Kidney (tissue), 14 donors: ENCODE data around the gene REC114. TPM values are rescaled to one million over a fixed set of nuclear protein-coding genes. Genes with fewer than 3 reads are reported as not detected.

Experiments
- DNase-seq, 5 donors: peaks; one replicate each; pipeline ENCODE4 v3.0.0-alpha.2; 2013 to 2020
- FAIRE-seq: peaks from 2 replicates; lab custom pipeline; 2012; peaks lifted over from hg19 to GRCh38; lab: Jason Lieb, UNC
- H3K27ac ChIP-seq, 2 donors: one replicate each; pipeline ENCODE4 v1.7.0; 2013; ENCODE audit warnings: low read depth in 2 of 2, low read length in 2 of 2, inconsistent platforms in 1 of 2
- H3K27me3 ChIP-seq: one replicate; pipeline ENCODE4 v1.7.1; 2013; ENCODE audit warnings: low read length, inconsistent platforms; ENCODE audit not compliant: control insufficient read depth, insufficient read depth
- H3K36me3 ChIP-seq, 3 donors: one replicate each; pipeline versions ENCODE4 v1.7.0 to v1.7.1; 2013; ENCODE audit warnings: low read length in 3 of 3, control low read depth in 1 of 3, inconsistent platforms in 1 of 3; ENCODE audit not compliant: insufficient read depth in 3 of 3, control insufficient read depth in 2 of 3
- H3K4me1 ChIP-seq, 3 donors: one replicate each; pipeline versions ENCODE4 v1.7.0 to v1.7.1; 2013; ENCODE audit warnings: low read length in 3 of 3, inconsistent platforms in 1 of 3, low read depth in 1 of 3; ENCODE audit not compliant: control insufficient read depth in 2 of 3, insufficient read depth in 2 of 3
- H3K4me3 ChIP-seq, 3 donors: one replicate each; pipeline versions ENCODE4 v1.7.0 to v1.8.1; 2013; ENCODE audit warnings: low read length in 3 of 3, control low read depth in 1 of 3, inconsistent platforms in 1 of 3
- H3K9ac ChIP-seq, 3 donors: one replicate each; pipeline versions ENCODE4 v1.7.0 to v1.7.1; 2013; ENCODE audit warnings: low read length in 3 of 3, control low read depth in 1 of 3, inconsistent platforms in 1 of 3
- H3K9me3 ChIP-seq, 3 donors: one replicate each; pipeline versions ENCODE4 v1.7.0 to v1.7.1; 2013; ENCODE audit warnings: low read length in 3 of 3, control low read depth in 1 of 3, inconsistent platforms in 1 of 3; ENCODE audit not compliant: control insufficient read depth in 2 of 3, insufficient read depth in 1 of 3
- intact Hi-C: fragments of 100-400 bp; cut with DNase I; formaldehyde crosslinking; loops from one replicate; pipeline ENCODE4 v1.11.1; 2022
- polyA plus RNA-seq: library from polyadenylated mRNA; stranded (reverse); fragments of 350-450 nt; fragmentation: Illumina TruSeq; extraction: RNeasy Lipid Tissue Mini Kit (QIAGEN cat#74804); gene quantifications from one replicate; pipeline ENCODE4 v1.2.3, GENCODE V29; 2014; ENCODE audit warnings: low read depth, low replicate concordance; ENCODE audit not compliant: insufficient read depth
- total RNA-seq: library from RNA; stranded (reverse); fragmentation: NEBNext Ultra II Directional; extraction: Animal tissue kit (Norgen Biotek cat#: 25700); gene quantifications from one replicate; pipeline ENCODE4 v1.2.1, GENCODE V29; 2021
- TF ChIP-seq, protein P1 (sequence below): IDR thresholded peaks from 3 replicates; pipeline ENCODE4 v1.5.1; 2012; ENCODE audit warnings: mild to moderate bottlenecking, moderate library complexity, borderline replicate concordance; ENCODE audit not compliant: insufficient read depth; ENCODE audit errors: extremely low read depth
- donor health status: control.
- donor health status: control.
- donor health status: control.
- donor health status: control.
- donor health status: control.
- donor health status: DM: yes; HTN: yes; CAD: no.
- donor health status: Normal renal cell carcinoma (clear cell type).

REC114 gene
- total and polyA plus RNA-seq, 2 donors from 2014 or later = not detected

DNA sequence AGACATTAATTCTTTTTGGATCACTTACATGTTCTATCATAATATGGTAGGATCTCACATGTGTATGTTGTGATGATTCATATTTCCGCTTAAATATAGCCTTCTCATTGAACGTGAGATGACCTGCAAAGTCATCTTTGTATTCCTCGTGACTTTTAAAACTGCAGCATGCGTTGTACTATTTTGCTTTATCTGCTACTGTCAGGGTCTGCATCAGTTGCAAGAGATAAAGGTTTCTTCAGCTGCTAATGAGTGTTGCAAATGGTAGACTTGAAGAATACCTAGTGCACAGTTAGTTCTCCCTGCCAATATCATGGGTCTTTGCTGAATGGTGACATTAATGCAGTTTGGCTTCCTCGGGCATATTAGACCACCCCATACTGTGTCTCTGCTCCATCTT is 31.8 kb downstream of the REC114 start:
- Histone ChIP-seq H3K9me3 (peaks cover 0 to 3% (median 0%) of the 10 kb centered on the region in 3 donors), H3K27ac (no peak overlapping the region), H3K27me3 (no peaks in the 10 kb centered on the region), H3K9ac (no peak overlapping the region), H3K4me3 (no peak overlapping the region), H3K4me1 (no peaks in the 10 kb centered on the region), H3K36me3 (no peaks in the 10 kb centered on the region)
- no peak for FAIRE-seq
- intact Hi-C loops = no loop called here
- TF ChIP-seq, protein P1, sequence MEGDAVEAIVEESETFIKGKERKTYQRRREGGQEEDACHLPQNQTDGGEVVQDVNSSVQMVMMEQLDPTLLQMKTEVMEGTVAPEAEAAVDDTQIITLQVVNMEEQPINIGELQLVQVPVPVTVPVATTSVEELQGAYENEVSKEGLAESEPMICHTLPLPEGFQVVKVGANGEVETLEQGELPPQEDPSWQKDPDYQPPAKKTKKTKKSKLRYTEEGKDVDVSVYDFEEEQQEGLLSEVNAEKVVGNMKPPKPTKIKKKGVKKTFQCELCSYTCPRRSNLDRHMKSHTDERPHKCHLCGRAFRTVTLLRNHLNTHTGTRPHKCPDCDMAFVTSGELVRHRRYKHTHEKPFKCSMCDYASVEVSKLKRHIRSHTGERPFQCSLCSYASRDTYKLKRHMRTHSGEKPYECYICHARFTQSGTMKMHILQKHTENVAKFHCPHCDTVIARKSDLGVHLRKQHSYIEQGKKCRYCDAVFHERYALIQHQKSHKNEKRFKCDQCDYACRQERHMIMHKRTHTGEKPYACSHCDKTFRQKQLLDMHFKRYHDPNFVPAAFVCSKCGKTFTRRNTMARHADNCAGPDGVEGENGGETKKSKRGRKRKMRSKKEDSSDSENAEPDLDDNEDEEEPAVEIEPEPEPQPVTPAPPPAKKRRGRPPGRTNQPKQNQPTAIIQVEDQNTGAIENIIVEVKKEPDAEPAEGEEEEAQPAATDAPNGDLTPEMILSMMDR = no peak
- DNase-seq = no peak

DNA sequence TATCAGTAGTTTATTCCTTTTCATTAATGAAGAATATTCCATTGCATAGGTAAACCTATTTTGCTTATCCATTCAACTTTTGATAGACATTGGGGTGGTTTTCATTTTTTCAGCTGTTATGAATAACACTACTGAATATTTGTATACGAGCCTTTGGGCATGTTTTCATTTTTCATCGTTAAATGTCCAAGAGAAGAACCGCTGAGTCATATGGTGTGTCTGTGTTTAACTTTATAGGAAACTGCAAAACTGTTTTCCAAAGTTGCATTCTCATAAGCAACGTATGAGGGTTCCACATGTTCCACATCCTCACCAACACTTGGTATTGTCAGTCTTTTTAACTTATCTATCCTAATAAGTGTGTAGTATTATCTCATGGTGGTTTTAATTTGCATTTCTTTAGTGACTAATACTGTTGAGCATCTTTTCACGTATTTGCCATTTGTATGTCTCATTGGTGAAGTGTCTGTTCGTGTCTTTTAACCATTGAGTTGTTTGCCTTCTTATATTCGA is 33.8 kb downstream of the REC114 start:
- intact Hi-C loops = no loop called here
- Histone ChIP-seq H3K9me3 (peaks cover 0 to 3% (median 0%) of the 10 kb centered on the region in 3 donors), H3K27ac (no peak overlapping the region), H3K27me3 (no peaks in the 10 kb centered on the region), H3K9ac (no peak overlapping the region), H3K36me3 (no peaks in the 10 kb centered on the region), H3K4me3 (no peak overlapping the region), H3K4me1 (no peaks in the 10 kb centered on the region)
- TF ChIP-seq, protein P1 = no peak
- DNase-seq = no peak
- no peak for FAIRE-seq

DNA sequence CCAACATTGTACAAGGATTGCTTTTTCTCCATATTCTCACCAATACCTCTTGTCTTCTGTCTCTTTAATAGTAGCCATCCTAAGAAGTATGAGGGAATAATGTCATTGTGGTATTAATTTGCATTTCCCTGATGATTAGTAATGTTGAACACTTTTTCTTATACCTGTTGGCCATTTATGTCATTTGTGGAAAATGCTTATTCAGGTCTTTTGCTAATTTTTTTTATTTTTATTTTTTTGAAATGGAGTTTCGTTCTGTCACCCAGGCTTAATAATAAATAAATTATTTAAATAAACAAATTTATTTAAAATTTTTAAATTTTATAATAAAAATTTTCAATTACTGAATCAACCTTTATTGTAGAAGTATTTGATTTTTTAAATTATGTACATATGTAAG is 37.1 kb downstream of the REC114 start:
- H3K9me3 ChIP-seq = peaks cover 0 to 3% (median 0%) of the 10 kb centered on the region in 3 donors
- H3K4me3 ChIP-seq = no peak overlapping the region
- no peak overlapping the region for H3K27ac ChIP-seq
- FAIRE-seq (peak; percentile 96), DNase-seq (no peak)
- H3K4me1 ChIP-seq = no peaks in the 10 kb centered on the region
- H3K27me3 ChIP-seq = no peaks in the 10 kb centered on the region
- intact Hi-C loops = no loop called here
- TF ChIP-seq, protein P1 = no peak
- H3K9ac ChIP-seq = no peak overlapping the region
- H3K36me3 ChIP-seq = no peaks in the 10 kb centered on the region

- H3K4me3 ChIP-seq = no peak overlapping the region
- TF ChIP-seq, protein P1 = no peak
- no peak overlapping the region for H3K27ac ChIP-seq
- no peak overlapping the region for H3K9ac ChIP-seq
- intact Hi-C loops = no loop called here
- H3K27me3 ChIP-seq = no peaks in the 10 kb centered on the region
- DNase-seq (no peak), FAIRE-seq (no peak)
- no peaks in the 10 kb centered on the region for H3K36me3 ChIP-seq
- no peaks in the 10 kb centered on the region for H3K4me1 ChIP-seq
- H3K9me3 ChIP-seq = no peaks in the 10 kb centered on the region
These were observed 39.2 kb downstream of the REC114 start for GRCh38 chr15:73482166-73482565.
